Measurements from ENCODE around the gene PDLIM4. TPM values are rescaled to one million over a fixed set of nuclear protein-coding genes. Genes with fewer than 3 reads are reported as not detected.

PDLIM4 gene
- total and polyA plus RNA-seq, 8 donors, result 7.7 to 13.5 (median 10.2) TPM

- Histone ChIP-seq H3K27me3 (peaks cover 0 to 9% of the 10 kb centered on the region in 2 donors), H3K9me3 (no peaks in the 10 kb centered on the region), H3K4me1 (peaks cover 21 to 33% of the 10 kb centered on the region in 2 donors), H3K4me3 (no peak overlapping the region), H3K27ac (no peak overlapping the region), H3K36me3 (no peaks in the 10 kb centered on the region)
- ATAC-seq (no peak), DNase-seq (no peak)
- intact Hi-C loops (cut with DNase I), result no loop called here
- TF ChIP-seq, protein P1, sequence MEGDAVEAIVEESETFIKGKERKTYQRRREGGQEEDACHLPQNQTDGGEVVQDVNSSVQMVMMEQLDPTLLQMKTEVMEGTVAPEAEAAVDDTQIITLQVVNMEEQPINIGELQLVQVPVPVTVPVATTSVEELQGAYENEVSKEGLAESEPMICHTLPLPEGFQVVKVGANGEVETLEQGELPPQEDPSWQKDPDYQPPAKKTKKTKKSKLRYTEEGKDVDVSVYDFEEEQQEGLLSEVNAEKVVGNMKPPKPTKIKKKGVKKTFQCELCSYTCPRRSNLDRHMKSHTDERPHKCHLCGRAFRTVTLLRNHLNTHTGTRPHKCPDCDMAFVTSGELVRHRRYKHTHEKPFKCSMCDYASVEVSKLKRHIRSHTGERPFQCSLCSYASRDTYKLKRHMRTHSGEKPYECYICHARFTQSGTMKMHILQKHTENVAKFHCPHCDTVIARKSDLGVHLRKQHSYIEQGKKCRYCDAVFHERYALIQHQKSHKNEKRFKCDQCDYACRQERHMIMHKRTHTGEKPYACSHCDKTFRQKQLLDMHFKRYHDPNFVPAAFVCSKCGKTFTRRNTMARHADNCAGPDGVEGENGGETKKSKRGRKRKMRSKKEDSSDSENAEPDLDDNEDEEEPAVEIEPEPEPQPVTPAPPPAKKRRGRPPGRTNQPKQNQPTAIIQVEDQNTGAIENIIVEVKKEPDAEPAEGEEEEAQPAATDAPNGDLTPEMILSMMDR (IDR thresholded peaks at IDR 0.05), result no peak
Observed at GRCh38 chr5:132262882-132263547, 5.5 kb downstream of the PDLIM4 start.

- no peak overlapping the region for H3K4me3 ChIP-seq
- intact Hi-C loops (cut with DNase I), result no loop called here
- H3K27ac ChIP-seq, result no peak overlapping the region
- H3K4me1 ChIP-seq, result peaks cover 21 to 26% of the 10 kb centered on the region in 2 donors
- peaks cover 0 to 2% of the 10 kb centered on the region in 2 donors for H3K27me3 ChIP-seq
- DNase-seq (no peak), ATAC-seq (peak; percentile 18)
- H3K36me3 ChIP-seq, result no peaks in the 10 kb centered on the region
- no peaks in the 10 kb centered on the region for H3K9me3 ChIP-seq
- TF ChIP-seq, protein P1 (IDR thresholded peaks at IDR 0.05), result no peak
Observed at GRCh38 chr5:132263548-132264261, 6.2 kb downstream of the PDLIM4 start.

DNA sequence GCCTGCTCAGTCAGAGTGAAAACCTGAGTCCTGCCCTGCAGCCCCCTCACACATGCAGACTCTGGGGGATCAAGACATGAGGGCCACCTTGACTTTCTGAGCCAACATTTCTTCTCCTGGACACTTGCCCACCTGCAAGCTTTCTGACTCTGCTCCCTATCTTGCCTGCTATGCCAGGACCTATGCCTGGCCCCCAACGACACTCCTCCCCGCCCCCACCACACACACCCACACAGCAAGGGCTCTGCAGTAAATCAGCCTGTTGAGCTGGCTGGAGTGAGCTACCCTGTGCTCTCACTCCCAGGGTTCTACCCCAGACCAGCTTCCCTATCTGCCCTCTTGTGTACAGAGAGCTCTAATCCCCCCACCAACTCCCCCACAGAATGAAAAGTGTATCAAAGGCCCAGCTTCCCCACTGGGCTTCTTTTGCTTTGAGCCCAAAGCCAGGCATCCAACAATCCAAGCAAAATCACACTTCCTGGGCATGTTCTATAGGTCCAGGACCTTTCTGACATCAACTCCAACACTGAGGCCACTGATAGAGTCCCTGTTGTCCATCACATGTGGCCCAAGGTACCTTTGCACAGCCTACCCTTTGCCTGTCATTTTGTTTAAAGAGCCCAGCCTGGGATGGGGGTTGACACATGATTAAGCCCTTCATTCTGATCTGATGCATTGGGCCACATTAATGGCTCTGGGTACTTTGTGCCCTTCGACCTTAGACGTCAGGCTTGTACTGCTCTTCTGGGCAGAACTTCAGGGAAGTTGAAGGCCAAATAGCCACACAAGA is 7.2 kb downstream of the PDLIM4 start:
- Histone ChIP-seq H3K9me3 (no peaks in the 10 kb centered on the region), H3K27ac (peak overlapping the region; percentile 54 to 68), H3K4me3 (no peak overlapping the region), H3K27me3 (no peaks in the 10 kb centered on the region), H3K36me3 (no peaks in the 10 kb centered on the region), H3K4me1 (peaks cover 21 to 22% of the 10 kb centered on the region in 2 donors)
- TF ChIP-seq, protein P1 (IDR thresholded peaks at IDR 0.05), result no peak
- ATAC-seq (no peak), DNase-seq (no peak)
- intact Hi-C loops (cut with DNase I), result no loop called here

GRCh38 chr5:132265336-132266030 is 8.0 kb downstream of the PDLIM4 start:
- H3K27me3 ChIP-seq, result no peaks in the 10 kb centered on the region
- no peaks in the 10 kb centered on the region for H3K9me3 ChIP-seq
- H3K27ac ChIP-seq, result peak overlapping the region; percentile 54 to 68
- TF ChIP-seq, protein P1 (IDR thresholded peaks at IDR 0.05), result no peak
- intact Hi-C loops (cut with DNase I), result no loop called here
- H3K4me3 ChIP-seq, result no peak overlapping the region
- H3K4me1 ChIP-seq, result peaks cover 14 to 18% of the 10 kb centered on the region in 2 donors
- ATAC-seq (peak; percentile 77), DNase-seq (peak in 3 of 4 donors; percentile 56 to 84 (median 57))
- no peaks in the 10 kb centered on the region for H3K36me3 ChIP-seq
